ENCODE measurements around the gene LETM1. TPM values are rescaled to one million over a fixed set of nuclear protein-coding genes. Genes with fewer than 3 reads are reported as not detected.

LETM1 gene
- total and polyA plus RNA-seq, 2 experiments from 2014 or later: 19.0 to 42.3 TPM

DNA sequence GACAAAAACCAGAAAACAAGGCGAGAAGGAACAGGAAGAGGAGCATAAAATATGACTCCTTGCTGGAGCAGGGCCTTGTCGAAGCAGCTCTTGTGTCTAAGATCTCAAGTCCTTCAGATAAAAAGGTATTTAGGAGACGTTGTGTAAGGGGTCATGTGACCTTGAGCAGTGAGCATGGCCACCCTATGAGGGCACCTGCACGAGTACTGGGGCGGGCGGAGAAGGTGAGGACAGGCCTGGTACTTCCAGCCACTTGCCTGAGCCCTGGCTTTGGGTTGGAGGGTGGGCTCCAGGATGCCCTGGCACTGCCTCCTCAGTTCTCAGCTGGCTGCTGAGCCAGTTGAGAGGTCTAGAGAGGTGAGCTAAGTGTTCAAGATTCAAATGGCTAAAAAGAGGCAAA lies 45.2 kb upstream of the LETM1 start:
- no peak overlapping the region for H2AFZ ChIP-seq
- no peak overlapping the region for H3K27ac ChIP-seq
- H3K79me2 ChIP-seq (ENCODE audit: insufficient read depth): peaks cover 100% of the 10 kb centered on the region
- H3K9ac ChIP-seq: no peak overlapping the region
- no peak overlapping the region for H3K4me3 ChIP-seq
- no peaks in the 10 kb centered on the region for H3K9me2 ChIP-seq (ENCODE audit: insufficient read depth)
- no peaks in the 10 kb centered on the region for H3K4me1 ChIP-seq (ENCODE audit: insufficient read depth)
- H3F3A ChIP-seq (ENCODE audit: insufficient read depth): peaks cover 11% of the 10 kb centered on the region
- 91 to 92% methylated on average over 6 of the region's 6 CpGs for WGBS, 2 experiments (ENCODE audit: low coverage in 1 of 2, low lambda C conversion rate in 2 of 2, missing lambda C conversion rate in 2 of 2)
- in situ Hi-C loops (cut with MboI): no loop called here
- peaks cover 8% of the 10 kb centered on the region; the same call in 1 of the 2 replicates for H3K36me3 ChIP-seq (ENCODE audit: low read depth)
- no peak for DNase-seq
- no peak for TF ChIP-seq EZH2phosphoT487 (IDR thresholded peaks at IDR 0.05; ENCODE audit: insufficient read depth, low read depth)
- TF ChIP-seq EZH2 (IDR thresholded peaks at IDR 0.05; ENCODE audit: insufficient read depth, poor library complexity, severe bottlenecking): no peak
- peaks cover 5% of the 10 kb centered on the region; the same call in 1 of the 2 replicates for H4K20me1 ChIP-seq (ENCODE audit: insufficient read depth)
- H3K4me2 ChIP-seq (ENCODE audit: unreplicated experiment): no peak overlapping the region
- no peaks in the 10 kb centered on the region for H3K27me3 ChIP-seq (replicated peaks; ENCODE audit: insufficient read depth)
- no peaks in the 10 kb centered on the region for H3K9me3 ChIP-seq (ENCODE audit: low read depth)

GRCh38 chr4:1900624-1901023 lies 44.7 kb upstream of the LETM1 start:
- no peak for DNase-seq
- no peaks in the 10 kb centered on the region for H3K9me2 ChIP-seq (ENCODE audit: insufficient read depth)
- in situ Hi-C loops (cut with MboI): no loop called here
- H3K79me2 ChIP-seq (ENCODE audit: insufficient read depth): peaks cover 100% of the 10 kb centered on the region
- no peak overlapping the region for H3K9ac ChIP-seq
- no peaks in the 10 kb centered on the region for H3K9me3 ChIP-seq (ENCODE audit: low read depth)
- no peaks in the 10 kb centered on the region for H3K4me1 ChIP-seq (ENCODE audit: insufficient read depth)
- H3F3A ChIP-seq (ENCODE audit: insufficient read depth): peaks cover 11% of the 10 kb centered on the region
- peaks cover 8% of the 10 kb centered on the region; the same call in 1 of the 2 replicates for H3K36me3 ChIP-seq (ENCODE audit: low read depth)
- 77 to 82% methylated on average over 16 of the region's 16 CpGs for WGBS, 2 experiments (ENCODE audit: low coverage in 1 of 2, low lambda C conversion rate in 2 of 2, missing lambda C conversion rate in 2 of 2)
- no peak for TF ChIP-seq EZH2 (IDR thresholded peaks at IDR 0.05; ENCODE audit: insufficient read depth, poor library complexity, severe bottlenecking)
- no peak for TF ChIP-seq EZH2phosphoT487 (IDR thresholded peaks at IDR 0.05; ENCODE audit: insufficient read depth, low read depth)
- H3K4me2 ChIP-seq (ENCODE audit: unreplicated experiment): no peak overlapping the region
- no peak overlapping the region for H2AFZ ChIP-seq
- no peaks in the 10 kb centered on the region for H3K27me3 ChIP-seq (replicated peaks; ENCODE audit: insufficient read depth)
- H3K27ac ChIP-seq: no peak overlapping the region
- H3K4me3 ChIP-seq: no peak overlapping the region
- peaks cover 5% of the 10 kb centered on the region; the same call in 1 of the 2 replicates for H4K20me1 ChIP-seq (ENCODE audit: insufficient read depth)

DNA sequence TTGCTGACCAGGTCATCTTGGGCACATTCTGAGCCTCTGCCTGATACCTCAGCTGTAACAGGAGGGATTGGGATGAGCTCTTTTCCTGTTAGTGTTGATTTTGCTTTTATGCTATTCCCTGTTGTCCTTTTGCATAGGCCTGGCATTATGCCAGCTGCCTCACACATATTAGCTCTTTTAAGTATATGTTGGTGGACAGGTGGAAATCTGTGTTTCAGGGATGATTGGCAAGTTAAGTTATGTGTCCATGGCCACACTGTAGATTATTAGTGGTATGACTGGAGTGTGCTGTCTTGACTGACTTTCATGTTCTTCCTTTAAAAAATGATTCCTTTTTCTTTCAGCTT lies 44.1 kb upstream of the LETM1 start:
- H3K4me3 ChIP-seq: no peak overlapping the region
- H4K20me1 ChIP-seq (ENCODE audit: insufficient read depth): peaks cover 5% of the 10 kb centered on the region; the same call in 1 of the 2 replicates
- DNase-seq: no peak
- H3K9me3 ChIP-seq (ENCODE audit: low read depth): no peaks in the 10 kb centered on the region
- no peaks in the 10 kb centered on the region for H3K27me3 ChIP-seq (replicated peaks; ENCODE audit: insufficient read depth)
- H2AFZ ChIP-seq: no peak overlapping the region
- no peak overlapping the region for H3K4me2 ChIP-seq (ENCODE audit: unreplicated experiment)
- 0 out of 2 replicates have a peak, but pooled peaks cover under 1% of the 10 kb centered on the region for H3K4me1 ChIP-seq (ENCODE audit: insufficient read depth)
- no peak overlapping the region for H3K27ac ChIP-seq
- TF ChIP-seq EZH2phosphoT487 (IDR thresholded peaks at IDR 0.05; ENCODE audit: insufficient read depth, low read depth) (no peak), EZH2 (IDR thresholded peaks at IDR 0.05; ENCODE audit: insufficient read depth, poor library complexity, severe bottlenecking) (no peak)
- no peaks in the 10 kb centered on the region for H3K9me2 ChIP-seq (ENCODE audit: insufficient read depth)
- peaks cover 8% of the 10 kb centered on the region; the same call in 1 of the 2 replicates for H3K36me3 ChIP-seq (ENCODE audit: low read depth)
- H3K79me2 ChIP-seq (ENCODE audit: insufficient read depth): peaks cover 100% of the 10 kb centered on the region
- H3K9ac ChIP-seq: no peak overlapping the region
- in situ Hi-C loops (cut with MboI): no loop called here
- H3F3A ChIP-seq (ENCODE audit: insufficient read depth): peaks cover 11% of the 10 kb centered on the region

DNA sequence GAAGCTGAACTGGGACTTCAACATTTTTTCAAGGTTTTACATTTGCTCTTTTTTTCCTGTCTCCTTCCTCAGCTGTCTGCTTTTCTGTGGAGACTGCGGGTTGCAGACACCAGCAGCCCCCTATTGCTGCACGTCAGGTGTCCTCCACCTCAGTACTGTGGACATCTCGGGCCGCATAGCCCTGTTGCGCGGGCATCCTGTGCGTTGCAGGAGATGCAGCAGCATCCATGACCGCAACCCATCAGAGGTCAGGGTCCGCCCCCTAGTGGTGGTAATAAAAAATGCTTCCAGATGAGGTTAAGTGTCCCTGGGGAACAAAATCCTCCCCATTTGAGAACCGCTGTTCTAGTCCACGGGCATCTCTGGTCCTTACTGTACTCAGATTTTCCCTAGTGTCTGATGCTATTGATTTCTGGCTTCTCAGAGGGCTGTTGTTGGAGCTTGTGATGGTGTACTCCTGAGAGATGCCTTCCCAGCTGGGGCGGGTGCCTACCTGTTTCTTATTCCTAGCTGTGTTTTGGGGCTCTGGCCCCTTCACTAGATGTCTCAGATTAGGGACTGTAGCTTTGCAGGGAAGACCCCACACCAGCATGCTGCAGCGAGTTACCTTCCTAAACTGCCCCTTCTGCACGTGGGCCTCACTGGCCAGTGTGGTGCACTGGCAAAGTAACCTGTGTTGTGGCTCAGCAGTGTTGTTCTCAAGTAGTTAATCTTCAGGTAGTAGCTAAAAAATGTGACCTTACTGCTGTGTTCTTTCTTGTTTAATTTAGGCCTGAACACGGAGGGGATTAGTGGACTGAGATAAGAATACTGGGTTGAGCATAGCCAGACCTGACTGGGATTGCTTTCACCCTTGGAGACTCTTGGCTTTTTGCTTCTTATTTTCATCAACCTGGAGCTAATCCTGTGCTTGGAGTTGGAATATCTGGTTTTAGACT lies 43.5 kb upstream of the LETM1 start:
- peaks cover 4% of the 10 kb centered on the region; the same call in 1 of the 2 replicates for H3K4me1 ChIP-seq (ENCODE audit: insufficient read depth)
- H3K9me2 ChIP-seq (ENCODE audit: insufficient read depth): no peaks in the 10 kb centered on the region
- TF ChIP-seq EZH2phosphoT487 (IDR thresholded peaks at IDR 0.05; ENCODE audit: insufficient read depth, low read depth) (no peak), EZH2 (IDR thresholded peaks at IDR 0.05; ENCODE audit: insufficient read depth, poor library complexity, severe bottlenecking) (no peak)
- peaks cover 11% of the 10 kb centered on the region for H3F3A ChIP-seq (ENCODE audit: insufficient read depth)
- no peak overlapping the region for H3K4me2 ChIP-seq (ENCODE audit: unreplicated experiment)
- 29 to 31% methylated on average over 15 of the region's 15 CpGs for WGBS, 2 experiments (ENCODE audit: low coverage in 1 of 2, low lambda C conversion rate in 2 of 2, missing lambda C conversion rate in 2 of 2)
- in situ Hi-C loops (cut with MboI): no loop called here
- no peak overlapping the region for H2AFZ ChIP-seq
- no peak overlapping the region for H3K27ac ChIP-seq
- no peak overlapping the region for H3K9ac ChIP-seq
- no peaks in the 10 kb centered on the region for H3K27me3 ChIP-seq (replicated peaks; ENCODE audit: insufficient read depth)
- peak; percentile 90 for DNase-seq
- H4K20me1 ChIP-seq (ENCODE audit: insufficient read depth): peaks cover 5% of the 10 kb centered on the region; the same call in 1 of the 2 replicates
- H3K9me3 ChIP-seq (ENCODE audit: low read depth): no peaks in the 10 kb centered on the region
- peaks cover 5% of the 10 kb centered on the region; the same call in 1 of the 2 replicates for H3K36me3 ChIP-seq (ENCODE audit: low read depth)
- H3K79me2 ChIP-seq (ENCODE audit: insufficient read depth): peaks cover 100% of the 10 kb centered on the region
- no peak overlapping the region for H3K4me3 ChIP-seq
